Activated CD4-positive, alpha-beta T cell treated with anti-CD3 and anti-CD28 coated beads, Interleukin-2, amount 10 ng/mL, durations not matched to agents 7 days and 5 days (primary cell): ENCODE results near the gene RIPOR3. TPM values are rescaled to one million over a fixed set of nuclear protein-coding genes. Genes with fewer than 3 reads are reported as not detected.
"Not testable (repeated sequence)": the region's sequence is repeated elsewhere in the genome, so short reads cannot be mapped to it uniquely, and the experiment has no call there.

ENCODE experiments used
- CTCF ChIA-PET: fragments of 350-600 bp; sonication (Branson Sonifier 250); formaldehyde crosslinking; loops from one replicate; lab custom pipeline; 2021; ENCODE audit warnings: antibody characterized with exemption; lab: Charles Lee
- POLR2A ChIA-PET: fragments of 350-600 bp; sonication (Branson Sonifier 250); formaldehyde crosslinking; loops from one replicate; lab custom pipeline; 2021; ENCODE audit warnings: antibody characterized with exemption; lab: Charles Lee
- DNase-seq: peaks from one replicate; pipeline ENCODE4 v3.0.0-alpha.2; 2020
- H3K27ac Mint-ChIP-seq: one replicate; pipeline ENCODE4 v1.8.0; 2021; ENCODE audit warnings: mild to moderate bottlenecking, moderate library complexity, mixed read lengths
- H3K27me3 Mint-ChIP-seq: one replicate; pipeline ENCODE4 v1.8.0; 2021; ENCODE audit warnings: mixed read lengths
- H3K36me3 Mint-ChIP-seq: one replicate; pipeline ENCODE4 v1.8.0; 2021; ENCODE audit warnings: low read depth, mixed read lengths
- H3K4me1 Mint-ChIP-seq: one replicate; pipeline ENCODE4 v1.8.0; 2021; ENCODE audit warnings: mixed read lengths
- H3K4me3 Mint-ChIP-seq: one replicate; pipeline ENCODE4 v1.8.0; 2021; ENCODE audit warnings: mild to moderate bottlenecking, moderate library complexity, mixed read lengths
- H3K9me3 Mint-ChIP-seq: one replicate; pipeline ENCODE4 v1.8.0; 2021; ENCODE audit warnings: mixed read lengths
- total RNA-seq, 2 experiments: library from RNA; stranded (reverse); gene quantifications; one replicate each; pipeline ENCODE4 v1.2.3, GENCODE V29; 2021

The RIPOR3 gene
- total RNA-seq, 2 experiments from 2014 or later = not detected

DNA sequence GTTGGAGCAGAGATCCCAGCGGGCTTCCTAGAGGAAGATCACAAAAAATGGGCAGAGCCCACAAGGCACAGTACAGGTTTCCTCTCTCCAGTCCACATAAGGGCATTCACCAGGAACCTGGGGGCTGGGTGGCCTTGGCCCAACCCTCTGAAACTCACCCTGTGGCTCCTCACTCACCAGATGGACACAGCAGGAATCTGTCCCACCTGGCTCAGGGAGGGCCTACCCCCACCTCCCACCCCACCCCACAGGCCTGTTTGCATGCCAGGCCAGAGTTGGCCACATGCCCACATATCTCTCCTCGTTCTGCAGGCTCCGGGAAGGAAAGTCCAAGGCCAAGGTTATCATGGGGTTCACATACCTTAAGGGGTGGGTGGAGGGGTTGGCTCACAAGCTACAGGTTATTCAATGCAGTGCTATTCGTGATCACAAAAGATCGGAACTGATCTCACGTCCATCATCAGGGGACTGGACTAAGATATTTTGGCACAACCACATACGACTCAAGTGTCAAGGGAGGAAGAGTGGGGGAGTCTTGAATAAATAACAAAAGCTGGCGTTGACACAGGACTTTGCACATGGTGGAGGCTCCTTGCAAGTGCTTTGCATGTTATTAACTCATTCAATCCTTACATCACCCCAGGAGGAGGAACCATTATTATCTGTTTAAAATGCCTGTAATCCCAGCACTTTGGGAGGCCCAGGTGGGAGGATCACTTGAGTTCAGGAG is 13.0 kb downstream of the RIPOR3 start:
- no peaks in the 10 kb centered on the region for H3K4me1 Mint-ChIP-seq
- no peaks in the 10 kb centered on the region for H3K27me3 Mint-ChIP-seq
- ChIA-PET POLR2A (no interaction called here), CTCF (no interaction called here)
- DNase-seq = no peak
- no peak overlapping the region for H3K4me3 Mint-ChIP-seq
- H3K27ac Mint-ChIP-seq = no peak overlapping the region
- H3K36me3 Mint-ChIP-seq = no peaks in the 10 kb centered on the region
- no peaks in the 10 kb centered on the region for H3K9me3 Mint-ChIP-seq

DNA sequence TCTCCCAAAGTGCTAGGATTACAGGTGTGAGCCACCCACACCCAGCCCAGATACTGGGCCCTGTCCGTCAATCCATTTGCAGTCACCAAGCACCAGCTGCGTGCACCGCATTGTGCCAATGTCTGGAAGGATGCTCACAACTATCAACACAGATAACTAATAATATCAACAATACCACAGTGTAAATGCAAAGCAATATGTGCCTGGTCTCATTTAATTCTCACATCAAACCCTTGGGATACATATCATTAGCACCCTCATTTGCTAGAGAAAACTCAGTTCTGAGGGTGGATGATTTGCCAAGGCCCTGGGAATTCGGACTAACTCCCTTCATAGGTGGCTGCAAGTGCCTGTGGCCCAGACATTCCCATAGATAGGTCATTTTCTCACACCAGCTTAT is 14.5 kb downstream of the RIPOR3 start:
- Mint-ChIP-seq H3K4me3 (no peak overlapping the region), H3K36me3 (no peaks in the 10 kb centered on the region), H3K27me3 (no peaks in the 10 kb centered on the region), H3K4me1 (no peaks in the 10 kb centered on the region), H3K9me3 (no peaks in the 10 kb centered on the region), H3K27ac (no peak overlapping the region)
- no peak for DNase-seq
- CTCF ChIA-PET = interaction anchor here (1.2 to 1.5 kb wide), 2 partner anchors 11 to 12 kb away, joined by 3 read pairs; no protein-coding TSS in a partner anchor
- POLR2A ChIA-PET = no interaction called here

DNA sequence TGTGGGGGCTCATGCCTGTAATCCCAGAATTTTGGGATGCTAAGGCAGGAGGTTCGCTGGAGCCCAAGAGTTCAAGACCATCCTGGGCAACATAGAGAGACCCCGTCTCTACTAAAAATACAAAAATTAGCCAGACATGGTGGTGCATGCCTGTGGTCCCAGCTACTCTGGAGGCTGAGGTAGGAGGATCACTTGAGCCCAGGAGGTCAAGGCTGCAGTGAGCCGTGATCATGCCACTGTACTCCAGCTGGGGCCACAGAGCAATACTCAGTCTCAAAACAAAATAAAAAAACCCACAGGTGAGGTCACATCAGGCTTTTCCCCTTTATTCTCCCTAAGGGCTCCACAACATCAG is 15.0 kb downstream of the RIPOR3 start:
- H3K4me1 Mint-ChIP-seq, H3K4me3 Mint-ChIP-seq, H3K36me3 Mint-ChIP-seq, H3K27ac Mint-ChIP-seq, DNase-seq, H3K27me3 Mint-ChIP-seq, H3K9me3 Mint-ChIP-seq, POLR2A ChIA-PET: not testable (repeated sequence)
- CTCF ChIA-PET = interaction anchor here (1.2 to 1.5 kb wide), 2 partner anchors 10 to 12 kb away, joined by 3 read pairs; no protein-coding TSS in a partner anchor

DNA sequence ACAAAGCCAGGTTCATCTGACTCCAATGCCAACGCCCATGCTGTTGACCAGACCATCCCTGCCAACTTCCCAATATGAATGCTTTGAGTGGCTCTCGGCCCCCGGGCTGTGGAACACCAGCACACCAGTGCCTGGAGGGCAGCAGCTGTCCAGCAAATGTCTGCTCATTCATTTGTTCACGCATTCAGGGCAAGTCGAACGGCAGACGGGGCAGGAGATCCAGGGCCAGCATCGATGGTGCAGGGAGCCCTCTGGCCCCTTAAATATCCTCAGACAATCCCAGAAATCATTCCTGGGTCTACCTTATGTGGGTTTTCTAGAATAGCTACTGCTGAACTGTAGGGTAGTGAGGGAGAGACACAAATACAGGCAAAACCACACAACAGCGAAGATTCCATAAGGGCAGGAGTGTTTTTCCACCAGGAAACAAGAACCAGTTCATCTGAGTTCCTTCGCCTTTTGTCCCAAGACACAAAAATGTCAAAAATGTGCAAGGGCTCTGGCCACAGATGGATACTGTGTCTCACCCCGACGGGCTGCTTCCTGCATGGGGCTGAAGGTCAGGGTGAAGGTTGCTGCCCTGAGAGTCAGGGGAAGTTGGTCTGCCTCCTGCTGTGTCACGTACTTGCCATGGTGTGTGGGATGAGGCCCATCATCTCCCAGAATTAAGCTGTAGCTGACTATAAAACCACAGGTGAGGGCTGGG is 15.5 kb downstream of the RIPOR3 start:
- ChIA-PET CTCF (interaction anchor here (1.5 kb wide), 1 partner anchor 10 kb away, joined by 3 read pairs; no protein-coding TSS in a partner anchor), POLR2A (no interaction called here)
- Mint-ChIP-seq H3K9me3 (no peaks in the 10 kb centered on the region), H3K27ac (no peak overlapping the region), H3K4me1 (no peaks in the 10 kb centered on the region), H3K4me3 (no peak overlapping the region), H3K27me3 (no peaks in the 10 kb centered on the region), H3K36me3 (no peaks in the 10 kb centered on the region)
- no peak for DNase-seq

DNA sequence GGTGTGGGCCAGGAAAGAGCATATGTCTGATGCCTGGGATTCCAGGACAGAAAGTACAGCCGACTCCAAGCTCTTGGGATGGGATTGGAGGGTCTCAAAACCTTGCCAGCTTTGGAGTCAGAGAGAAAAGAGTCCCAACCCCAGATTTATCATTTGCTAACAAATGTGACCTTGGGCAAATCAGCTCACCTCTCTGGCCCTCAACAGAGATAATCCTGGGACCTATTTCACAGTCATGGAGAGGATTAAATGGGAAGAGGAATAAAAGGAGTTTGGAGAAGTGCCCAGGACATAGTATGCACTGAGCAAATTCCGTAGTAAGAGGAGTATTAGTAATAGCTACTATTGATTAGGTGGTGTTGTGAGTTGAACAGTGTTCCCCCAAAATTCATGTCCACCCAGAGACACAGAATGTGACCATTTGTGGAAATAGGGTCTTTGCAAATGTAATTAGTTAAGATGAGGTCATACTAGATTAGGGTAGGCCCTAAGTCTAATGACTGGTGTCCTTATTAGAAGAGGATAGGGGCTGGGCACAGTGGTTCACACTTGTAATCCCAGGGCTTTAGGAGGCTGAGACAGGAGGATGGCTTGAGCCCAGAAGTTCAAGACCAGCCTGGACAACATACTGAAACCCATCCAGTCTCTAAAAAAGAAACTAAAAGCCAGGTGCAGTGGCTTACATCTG is 17.1 kb downstream of the RIPOR3 start:
- H3K9me3 Mint-ChIP-seq = no peaks in the 10 kb centered on the region
- DNase-seq = no peak
- no peaks in the 10 kb centered on the region for H3K27me3 Mint-ChIP-seq
- H3K4me1 Mint-ChIP-seq = no peaks in the 10 kb centered on the region
- H3K36me3 Mint-ChIP-seq = no peaks in the 10 kb centered on the region
- POLR2A ChIA-PET = no interaction called here
- H3K27ac Mint-ChIP-seq = no peak overlapping the region
- H3K4me3 Mint-ChIP-seq = no peak overlapping the region
- CTCF ChIA-PET = no interaction called here

DNA sequence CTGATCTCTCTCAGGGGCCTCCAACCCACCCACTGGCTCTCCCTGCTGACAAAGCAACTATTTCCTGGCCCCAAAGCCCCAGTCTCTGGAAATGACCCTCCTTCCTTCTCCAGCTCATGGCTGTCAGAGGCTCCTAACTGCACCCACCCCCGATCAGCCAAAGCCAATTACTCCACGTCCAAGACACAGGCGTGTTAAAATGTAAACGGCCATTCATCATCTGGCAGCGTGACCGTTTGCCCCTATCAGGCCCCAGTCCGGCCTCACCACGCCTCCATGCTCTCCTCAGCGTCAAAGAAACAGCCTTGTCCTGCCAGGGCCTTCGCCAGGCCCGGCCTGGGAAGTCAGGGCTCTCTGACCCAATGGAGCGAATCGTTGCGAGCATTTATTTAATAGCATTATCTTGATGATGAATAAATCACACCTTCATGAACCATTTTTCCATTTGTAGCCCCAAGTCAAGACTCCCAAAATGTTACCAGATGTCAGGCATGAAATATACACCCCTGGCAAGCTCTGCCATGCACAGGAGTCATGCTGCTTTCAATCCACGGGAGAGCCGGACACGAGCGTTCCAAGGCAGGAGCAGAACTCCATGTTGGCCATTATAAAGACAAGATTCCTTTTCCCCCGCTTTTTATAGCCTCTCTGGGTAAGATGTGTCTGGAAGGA is 17.7 kb downstream of the RIPOR3 start:
- CTCF ChIA-PET = interaction anchor here (1.5 kb wide), 1 partner anchor 12 kb away, joined by 4 read pairs; no protein-coding TSS in a partner anchor

DNA sequence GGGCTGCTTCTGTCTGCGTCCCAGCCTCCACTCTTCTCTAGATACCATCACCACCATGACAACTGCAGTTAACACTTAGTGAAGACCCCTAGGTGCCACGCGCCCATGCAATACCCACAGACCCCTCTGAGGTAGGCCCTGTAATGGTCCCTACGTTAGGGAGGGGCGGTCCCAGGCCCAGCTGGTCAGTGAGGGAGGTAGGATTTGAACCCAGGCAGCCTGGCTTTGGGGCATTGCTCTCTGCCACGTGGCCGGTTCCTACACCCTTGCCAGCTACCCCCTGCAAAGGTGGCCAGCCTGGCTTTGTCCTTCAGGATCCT is 18.2 kb downstream of the RIPOR3 start:
- DNase-seq = no peak
- H3K36me3 Mint-ChIP-seq = no peaks in the 10 kb centered on the region
- no peaks in the 10 kb centered on the region for H3K27me3 Mint-ChIP-seq
- no peak overlapping the region for H3K4me3 Mint-ChIP-seq
- ChIA-PET POLR2A (no interaction called here), CTCF (interaction anchor here (1.5 kb wide), 1 partner anchor 11 kb away, joined by 4 read pairs; no protein-coding TSS in a partner anchor)
- no peak overlapping the region for H3K27ac Mint-ChIP-seq
- H3K4me1 Mint-ChIP-seq = no peaks in the 10 kb centered on the region
- H3K9me3 Mint-ChIP-seq = no peaks in the 10 kb centered on the region

More for the DNA sequence above, 17.7 kb downstream of the RIPOR3 start:
- H3K27me3 Mint-ChIP-seq = no peaks in the 10 kb centered on the region
- no peaks in the 10 kb centered on the region for H3K9me3 Mint-ChIP-seq
- no peak overlapping the region for H3K27ac Mint-ChIP-seq
- no peaks in the 10 kb centered on the region for H3K36me3 Mint-ChIP-seq
- POLR2A ChIA-PET = no interaction called here
- no peak for DNase-seq
- H3K4me3 Mint-ChIP-seq = no peak overlapping the region
- no peaks in the 10 kb centered on the region for H3K4me1 Mint-ChIP-seq

DNA sequence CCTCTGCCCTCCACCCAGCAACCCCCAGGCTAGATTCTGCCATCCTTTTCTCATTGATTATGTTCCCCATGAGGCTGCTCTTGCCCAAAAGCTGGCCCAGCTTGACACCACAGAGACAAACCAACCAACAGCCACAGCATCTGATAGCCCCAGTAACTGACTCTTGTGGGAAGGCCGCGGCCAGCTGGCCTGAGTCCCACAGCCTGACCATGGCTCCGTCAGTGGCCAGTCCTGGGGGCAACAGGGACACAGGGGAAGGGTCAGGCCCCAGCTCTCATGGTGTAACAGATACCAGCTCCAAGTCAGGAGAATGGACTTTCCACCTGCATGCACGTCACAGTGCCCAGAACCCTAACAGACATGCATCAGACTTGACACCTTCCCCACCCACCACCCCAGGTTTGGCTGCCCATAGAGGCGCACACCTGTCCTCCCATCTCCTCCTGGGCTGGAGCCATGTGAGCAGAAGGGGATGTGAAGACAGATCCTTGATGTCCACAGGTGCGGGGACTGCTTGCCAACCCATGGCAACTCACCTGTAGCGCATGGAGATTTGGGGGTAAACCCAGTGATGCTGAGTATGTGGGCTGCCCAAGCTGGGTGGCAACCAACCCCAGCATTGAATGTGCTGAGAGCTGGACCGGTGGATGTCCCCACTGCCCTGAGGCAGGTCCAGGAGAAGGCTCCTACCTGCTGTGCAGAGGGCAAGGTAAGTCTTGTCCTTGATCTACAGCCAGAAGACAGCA is 18.8 kb downstream of the RIPOR3 start:
- Mint-ChIP-seq H3K36me3 (no peaks in the 10 kb centered on the region), H3K4me1 (no peaks in the 10 kb centered on the region), H3K9me3 (no peaks in the 10 kb centered on the region), H3K4me3 (no peak overlapping the region), H3K27me3 (no peaks in the 10 kb centered on the region), H3K27ac (no peak overlapping the region)
- ChIA-PET CTCF (interaction anchor here (1.5 kb wide), 1 partner anchor 11 kb away, joined by 4 read pairs; no protein-coding TSS in a partner anchor), POLR2A (no interaction called here)
- DNase-seq = no peak

DNA sequence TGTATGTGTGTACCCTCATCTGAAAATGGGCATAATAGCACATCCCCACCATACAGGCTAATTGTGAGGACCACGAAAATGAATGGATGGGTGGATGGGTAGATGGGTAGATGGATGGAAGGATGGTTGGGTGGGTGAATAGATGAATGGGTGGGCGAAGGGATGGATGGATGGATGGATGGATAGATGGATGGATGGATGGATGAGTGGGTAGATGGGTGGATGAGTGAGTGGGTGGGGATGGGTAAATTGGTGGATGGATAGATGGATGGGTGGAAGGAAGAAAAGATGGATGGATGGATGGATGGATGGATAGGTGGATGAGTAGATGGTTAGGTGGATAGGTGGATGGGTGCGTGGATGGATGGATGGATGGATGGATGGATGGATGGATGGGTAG is 19.7 kb downstream of the RIPOR3 start:
- Mint-ChIP-seq H3K36me3 (no peaks in the 10 kb centered on the region), H3K27ac (no peak overlapping the region), H3K4me3 (no peak overlapping the region), H3K9me3 (no peaks in the 10 kb centered on the region), H3K4me1 (no peaks in the 10 kb centered on the region), H3K27me3 (no peaks in the 10 kb centered on the region)
- POLR2A ChIA-PET = no interaction called here
- no peak for DNase-seq
- CTCF ChIA-PET = interaction anchor here (0.6 to 1.5 kb wide), 2 partner anchors 10 to 114 kb away, joined by 4 read pairs; no protein-coding TSS in a partner anchor

DNA sequence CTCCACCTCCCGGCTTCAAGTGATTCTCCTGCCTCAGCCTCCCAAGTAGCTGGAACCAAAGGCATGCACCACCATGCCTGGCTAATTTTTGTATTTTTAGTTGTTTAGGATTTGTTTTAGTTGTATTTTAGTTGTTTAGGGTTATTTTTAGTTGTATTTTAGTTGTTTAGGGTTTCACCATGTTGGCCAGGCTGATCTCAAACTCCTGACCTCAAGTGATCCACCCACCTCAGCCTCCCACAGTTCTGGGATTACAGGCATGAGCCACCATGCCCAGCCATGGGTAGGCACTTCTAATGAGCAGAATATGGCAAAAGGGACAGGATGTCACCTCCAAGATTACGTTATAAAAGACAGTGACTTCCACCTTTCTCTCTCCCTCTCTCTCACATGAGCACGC is 20.3 kb downstream of the RIPOR3 start:
- CTCF ChIA-PET, H3K36me3 Mint-ChIP-seq, POLR2A ChIA-PET, H3K9me3 Mint-ChIP-seq, H3K4me1 Mint-ChIP-seq, DNase-seq, H3K27me3 Mint-ChIP-seq, H3K27ac Mint-ChIP-seq, H3K4me3 Mint-ChIP-seq: not testable (repeated sequence)

DNA sequence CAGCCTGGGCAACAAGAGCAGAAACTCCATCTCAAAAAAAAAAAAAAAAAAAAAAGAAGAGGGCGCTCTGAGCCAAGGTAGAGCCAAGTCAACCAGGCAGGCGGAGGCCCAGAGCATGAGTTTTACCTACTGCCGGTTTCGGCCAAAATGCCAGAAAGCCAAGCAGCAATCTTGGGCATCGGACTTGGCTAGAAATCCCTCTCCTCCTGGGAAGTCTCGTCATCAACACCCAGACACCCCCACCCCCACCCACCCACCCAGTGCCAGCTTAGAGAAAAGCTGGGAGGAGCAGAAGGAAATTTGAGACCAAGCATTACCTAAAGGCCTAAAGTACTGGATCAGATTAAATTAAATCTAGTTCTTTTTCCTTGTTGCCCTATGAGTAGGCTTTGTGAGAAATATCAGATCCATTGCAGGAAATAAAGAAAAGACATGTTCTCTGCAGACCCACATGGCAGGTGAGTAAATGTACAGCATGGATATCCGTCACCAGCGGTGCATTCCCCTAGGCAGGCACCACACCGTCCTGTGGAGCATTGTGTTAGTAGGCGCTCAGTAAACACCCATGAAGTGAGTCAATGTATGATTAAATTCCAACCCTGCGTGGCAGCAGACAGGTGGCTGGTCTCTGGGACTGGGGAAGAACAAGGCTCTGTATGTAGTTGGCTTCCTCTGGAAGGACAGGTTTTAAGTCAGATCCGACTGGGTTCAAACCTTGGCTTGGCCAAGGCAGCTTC is 21.0 kb downstream of the RIPOR3 start:
- no peak for DNase-seq
- Mint-ChIP-seq H3K4me3 (no peak overlapping the region), H3K9me3 (no peaks in the 10 kb centered on the region), H3K4me1 (no peaks in the 10 kb centered on the region), H3K27me3 (no peaks in the 10 kb centered on the region), H3K36me3 (no peaks in the 10 kb centered on the region), H3K27ac (no peak overlapping the region)
- ChIA-PET CTCF (no interaction called here), POLR2A (no interaction called here)

DNA sequence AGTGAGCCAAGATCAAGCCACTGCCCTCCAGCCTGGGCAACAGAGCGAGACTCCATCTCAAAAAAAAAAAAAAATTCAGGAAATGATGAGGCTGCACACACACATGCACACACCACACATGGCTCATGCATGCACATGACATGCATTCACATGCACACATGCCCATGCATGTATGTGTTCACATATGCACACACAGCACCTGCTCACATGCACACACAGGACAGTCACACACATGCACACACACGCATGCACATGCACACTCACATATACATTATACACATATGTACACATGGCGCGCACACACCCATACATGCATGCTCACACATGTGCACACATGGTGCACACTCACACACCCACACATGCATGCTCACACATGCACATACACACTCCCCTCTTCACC is 22.5 kb downstream of the RIPOR3 start:
- Mint-ChIP-seq H3K9me3 (no peaks in the 10 kb centered on the region), H3K36me3 (no peaks in the 10 kb centered on the region), H3K27me3 (no peaks in the 10 kb centered on the region), H3K4me3 (no peak overlapping the region), H3K27ac (no peak overlapping the region), H3K4me1 (no peaks in the 10 kb centered on the region)
- ChIA-PET CTCF (no interaction called here), POLR2A (interaction anchor here (0.7 kb wide), 1 partner anchor 24 kb away, joined by 8 read pairs; no protein-coding TSS in a partner anchor)
- DNase-seq = no peak
